HG03108 (cell line): Measurements from ENCODE around the gene GCNT2.
"Not testable (repeated sequence)": the region's sequence is repeated elsewhere in the genome, so short reads cannot be mapped to it uniquely, and the experiment has no call there.

ENCODE experiments used
- ATAC-seq: cut with Tn5 transposase; IDR thresholded peaks from one replicate; pipeline ENCODE4 v1.9.1; 2021; ENCODE audit warnings: moderate library complexity; ENCODE audit not compliant: unreplicated experiment

GCNT2 gene

GRCh38 chr6:10513544-10513943 is 7.6 kb upstream of the GCNT2 start:
- no peak for ATAC-seq

DNA sequence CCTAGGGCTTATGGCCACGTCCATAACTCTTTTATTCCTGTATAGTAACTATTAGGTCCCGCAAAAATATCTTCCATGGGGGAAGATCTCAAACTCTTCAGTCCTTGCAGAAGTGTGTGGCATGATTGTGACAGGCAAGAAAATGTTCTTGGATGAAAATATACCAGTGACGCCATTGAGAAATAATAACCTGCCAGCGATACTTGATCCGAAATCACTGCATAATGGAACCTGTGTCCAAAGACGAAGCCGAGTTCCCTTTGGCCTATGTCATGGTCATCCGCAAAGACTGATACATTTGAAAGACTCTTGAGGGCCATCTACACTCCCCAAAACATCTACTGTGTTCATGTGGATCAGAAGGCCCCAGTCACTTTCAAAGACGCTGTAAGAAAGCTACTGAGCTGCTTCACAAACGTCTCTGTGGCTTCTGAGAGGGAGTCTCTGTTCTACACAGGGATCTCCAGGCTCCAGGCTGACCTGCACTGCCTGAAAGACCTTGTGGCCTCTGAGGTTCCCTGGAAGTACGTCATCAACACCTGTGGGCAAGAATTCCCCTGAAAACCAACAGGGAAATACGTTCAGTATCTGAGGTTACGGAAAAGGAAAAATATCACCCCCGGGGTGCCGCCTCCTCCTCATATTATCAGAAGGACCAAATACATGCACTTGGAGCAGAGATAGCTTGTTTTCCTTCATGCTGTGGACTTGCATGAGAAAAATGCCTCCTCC is 6.9 kb upstream of the GCNT2 start:
- ATAC-seq, result no peak

DNA sequence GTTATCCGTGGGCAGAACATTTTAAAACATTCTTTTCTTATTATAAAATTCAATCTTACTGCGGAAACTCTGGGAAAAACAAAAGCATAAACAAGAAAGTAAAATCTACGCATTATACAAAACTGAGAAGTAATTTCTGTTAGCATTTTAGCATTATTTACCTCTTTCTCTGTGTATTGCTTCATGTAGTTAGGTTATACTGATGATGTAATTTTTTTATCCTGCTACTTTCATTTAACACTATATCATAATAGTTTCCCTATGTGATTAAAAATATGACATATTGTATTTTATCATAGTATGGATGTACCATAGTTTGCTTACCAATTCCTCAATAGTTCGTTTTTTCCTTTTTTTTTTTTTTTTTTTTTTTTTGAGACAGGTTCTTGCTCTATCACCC is 4.2 kb upstream of the GCNT2 start:
- ATAC-seq, result no peak

- no peak for ATAC-seq
Measured at GRCh38 chr6:10518557-10519407, 2.4 kb upstream of the GCNT2 start.

DNA sequence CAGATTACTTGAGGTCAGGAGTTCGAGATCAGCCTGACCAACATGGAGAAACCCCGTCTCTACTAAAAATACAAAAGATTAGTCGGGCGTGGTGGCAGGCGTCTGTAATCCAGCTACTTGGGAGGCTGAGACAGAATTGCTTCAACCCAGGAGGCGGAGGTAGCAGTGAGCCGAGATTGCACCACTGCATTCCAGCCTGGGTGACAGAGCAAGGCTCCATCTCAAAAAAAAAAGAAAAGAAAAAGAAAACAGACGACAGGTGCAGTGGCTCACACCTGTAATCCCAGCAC is 1.8 kb upstream of the GCNT2 start:
- ATAC-seq, result not testable (repeated sequence)

- ATAC-seq, result peak; percentile 16
Measured at GRCh38 chr6:10520468-10520867, 683 bp upstream of the GCNT2 start.

- ATAC-seq, result no peak
Measured at GRCh38 chr6:10522929-10523573, 1.9 kb downstream of the GCNT2 start.

DNA sequence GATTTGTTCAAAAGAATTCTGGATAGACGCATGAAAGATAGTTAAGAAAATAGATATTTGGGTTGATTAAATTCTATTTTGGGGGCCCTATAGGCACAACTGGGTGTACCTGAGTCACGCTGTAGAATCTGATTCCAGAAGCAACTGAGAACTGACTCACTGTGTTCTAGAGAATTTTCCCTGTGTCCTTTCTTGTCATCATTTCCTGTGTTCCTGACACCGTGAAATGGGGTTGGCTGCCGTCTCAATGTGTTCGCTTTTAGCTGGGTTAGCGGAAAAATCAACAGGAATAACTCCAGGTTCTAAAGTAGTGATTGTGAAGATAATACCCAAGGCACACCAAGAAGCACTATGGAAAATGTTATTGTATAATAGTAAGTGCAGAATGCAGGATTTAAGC is 5.0 kb downstream of the GCNT2 start:
- no peak for ATAC-seq

- ATAC-seq, result peak; percentile 53
Measured at GRCh38 chr6:10528158-10528981, 7.2 kb downstream of the GCNT2 start.

DNA sequence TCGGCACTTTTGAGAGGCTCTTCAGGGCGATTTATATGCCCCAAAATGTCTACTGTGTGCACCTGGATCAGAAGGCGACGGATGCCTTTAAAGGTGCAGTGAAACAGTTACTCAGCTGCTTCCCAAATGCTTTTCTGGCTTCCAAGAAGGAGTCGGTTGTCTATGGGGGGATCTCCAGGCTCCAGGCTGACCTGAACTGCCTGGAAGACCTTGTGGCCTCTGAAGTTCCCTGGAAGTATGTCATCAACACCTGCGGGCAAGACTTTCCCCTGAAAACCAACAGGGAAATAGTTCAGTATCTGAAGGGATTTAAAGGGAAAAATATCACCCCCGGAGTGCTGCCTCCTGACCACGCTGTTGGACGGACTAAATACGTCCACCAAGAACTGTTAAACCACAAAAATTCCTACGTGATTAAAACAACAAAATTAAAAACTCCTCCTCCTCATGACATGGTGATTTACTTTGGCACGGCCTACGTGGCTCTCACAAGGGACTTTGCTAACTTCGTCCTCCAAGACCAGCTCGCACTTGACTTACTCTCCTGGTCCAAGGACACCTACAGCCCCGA is 8.2 kb downstream of the GCNT2 start:
- no peak for ATAC-seq

DNA sequence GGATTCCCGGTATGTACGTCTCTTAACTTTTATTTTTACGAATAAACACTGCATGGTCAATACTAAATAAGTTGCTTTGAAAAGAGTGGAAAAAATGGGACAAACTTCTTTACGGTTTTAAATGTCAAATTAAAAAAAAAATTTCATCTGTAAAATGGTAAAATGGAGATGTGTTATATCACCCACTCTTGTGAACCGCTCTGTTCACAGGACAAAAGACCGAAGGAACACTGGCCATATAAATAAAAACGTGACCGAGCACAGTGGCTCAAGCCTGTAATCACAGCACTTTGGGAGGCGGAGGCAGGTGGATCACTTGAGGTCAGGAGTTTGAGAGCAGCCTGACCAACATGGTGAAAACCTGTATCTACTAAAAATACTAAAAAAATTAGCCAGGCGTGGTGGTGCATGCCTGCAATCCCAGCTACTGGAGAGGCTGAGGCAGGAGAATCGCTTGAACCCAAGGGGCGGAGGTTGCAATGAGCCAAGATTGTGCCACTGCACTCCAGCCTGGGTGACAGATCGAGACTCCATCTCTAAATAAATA is 8.8 kb downstream of the GCNT2 start:
- ATAC-seq, result not testable (repeated sequence)

GRCh38 chr6:10531503-10531902 is 10.4 kb downstream of the GCNT2 start:
- ATAC-seq, result no peak

GRCh38 chr6:10531942-10532341 is 10.8 kb downstream of the GCNT2 start:
- ATAC-seq, result no peak

DNA sequence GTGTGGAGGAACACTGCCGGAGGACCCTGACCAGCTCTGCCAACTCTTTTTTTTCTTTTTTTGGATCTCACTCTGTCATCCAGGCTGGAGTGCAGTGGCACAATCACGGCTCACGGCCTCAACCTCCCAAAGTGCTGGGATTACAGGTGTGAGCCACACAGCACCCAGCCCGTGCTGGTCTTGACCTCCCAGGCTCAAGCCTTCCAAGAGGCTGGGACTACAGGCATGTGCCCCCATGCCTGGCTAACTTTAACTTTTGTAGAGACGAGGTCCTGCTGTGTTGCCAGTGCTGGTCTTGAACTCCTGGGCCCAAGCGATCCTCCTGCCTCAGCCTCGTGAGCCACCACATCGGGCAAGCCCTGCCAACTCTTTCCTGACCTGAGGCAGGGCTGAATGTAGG is 11.2 kb downstream of the GCNT2 start:
- no peak for ATAC-seq

GRCh38 chr6:10534419-10534762 is 13.2 kb downstream of the GCNT2 start:
- peak; percentile 15 for ATAC-seq

GRCh38 chr6:10535193-10535592 is 14.0 kb downstream of the GCNT2 start:
- ATAC-seq, result no peak

DNA sequence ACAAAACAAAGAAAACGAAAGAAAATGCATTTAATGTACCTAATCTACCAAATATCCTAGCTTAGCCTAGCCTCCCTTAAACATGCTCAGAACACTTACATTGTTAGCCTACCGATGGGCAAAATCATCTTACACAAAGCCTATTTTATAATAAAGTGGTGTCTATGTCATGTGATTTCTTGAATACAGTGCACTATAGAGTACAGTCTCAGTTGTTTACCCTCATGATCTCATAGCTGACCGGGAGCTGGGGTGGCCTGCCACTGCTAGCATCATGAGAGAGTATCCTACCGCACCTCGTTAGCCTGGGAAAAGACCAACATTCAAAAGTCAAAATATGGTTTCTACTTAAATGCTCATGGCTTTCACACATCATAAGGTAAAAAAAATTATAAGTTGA is 16.6 kb downstream of the GCNT2 start:
- no peak for ATAC-seq

DNA sequence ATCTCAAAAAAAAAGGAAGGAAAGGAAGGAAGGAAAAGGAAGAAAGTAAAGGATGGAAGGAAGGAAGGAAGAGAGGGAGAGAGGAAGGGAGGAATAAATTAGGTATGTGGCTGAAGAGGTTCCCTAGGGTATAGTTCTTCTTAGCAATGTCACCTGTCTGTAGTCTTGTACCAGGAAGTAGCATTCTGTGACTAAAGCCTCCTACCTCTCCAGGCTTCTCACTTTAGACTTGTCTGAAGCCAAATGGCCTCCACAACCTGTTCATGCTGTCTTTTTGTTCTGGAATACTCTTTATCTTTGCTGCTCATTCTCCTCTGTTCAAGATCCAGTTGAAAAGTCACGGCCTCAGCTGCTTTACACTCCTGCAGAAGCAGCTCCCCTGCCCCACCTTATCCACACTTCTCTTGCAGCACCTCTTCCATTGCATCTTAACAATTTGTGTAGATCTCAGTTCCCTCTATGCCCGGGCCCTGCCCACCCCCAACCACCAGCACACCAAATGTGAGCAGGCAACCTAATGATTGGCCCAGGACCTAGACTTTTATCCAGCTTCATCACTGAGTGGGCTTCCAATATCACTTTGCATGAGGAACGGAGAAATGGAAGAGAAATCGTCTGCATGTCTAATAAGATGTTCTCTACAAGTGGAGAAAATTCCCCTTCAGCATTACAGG is 19.1 kb downstream of the GCNT2 start:
- no peak for ATAC-seq

DNA sequence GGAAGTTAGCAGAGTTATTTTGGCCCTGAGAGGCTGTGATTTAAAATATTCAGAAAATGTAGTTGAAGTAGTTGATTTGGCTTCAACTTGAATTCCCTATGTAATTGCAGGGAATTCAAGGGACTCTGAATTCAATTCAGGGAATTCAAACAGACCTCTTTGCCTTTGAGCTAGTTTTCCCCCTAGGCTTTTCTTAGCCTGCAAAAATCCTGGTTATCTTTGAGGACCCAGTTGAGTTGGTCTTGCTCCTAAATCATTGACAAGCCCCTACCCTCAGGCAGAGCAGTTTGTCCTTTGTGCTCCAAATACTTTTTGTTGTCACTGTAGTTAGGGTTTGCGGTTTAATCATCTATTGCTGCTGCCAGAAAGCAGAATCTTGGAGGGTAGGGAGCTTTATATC is 20.4 kb downstream of the GCNT2 start:
- ATAC-seq, result no peak

DNA sequence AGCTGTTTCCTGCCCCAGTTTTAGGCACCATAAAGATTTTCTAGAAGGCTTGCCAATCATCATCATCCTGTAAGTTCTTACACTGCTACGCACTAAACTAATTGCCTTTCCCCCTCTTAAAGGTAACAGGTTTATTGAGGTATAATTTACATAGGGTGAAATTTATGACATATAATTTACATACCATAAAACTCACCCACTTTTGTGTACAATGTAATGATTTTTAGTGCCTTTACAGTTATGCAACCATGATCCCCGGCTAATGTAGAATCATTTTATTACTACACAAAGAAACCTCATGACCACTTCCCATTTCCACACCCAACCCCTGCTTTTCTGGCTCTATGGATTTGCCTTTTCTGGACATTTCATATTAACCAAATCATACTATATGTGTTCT is 21.1 kb downstream of the GCNT2 start:
- no peak for ATAC-seq
